Sigmoid colon (tissue), 4 donors: ENCODE results near the gene ERICH6.

ENCODE experiments used
- EP300 ChIP-seq, 4 donors: sonication (generic); formaldehyde crosslinking; IDR thresholded peaks; one replicate each; pipeline ENCODE4 v1.6.1; 2017; ENCODE audit warnings: antibody characterized with exemption in 4 of 4
- POLR2A ChIP-seq, 2 donors: fragments of 450-650 bp; IDR thresholded peaks; one replicate each; pipeline ENCODE4 v1.6.1; 2016; ENCODE audit warnings: antibody characterized with exemption in 2 of 2, mild to moderate bottlenecking in 2 of 2, moderate library complexity in 2 of 2
- POLR2AphosphoS5 ChIP-seq, 4 donors: sonication (generic); formaldehyde crosslinking; IDR thresholded peaks; one replicate each; pipeline ENCODE4 v1.6.1; 2017; ENCODE audit warnings: antibody characterized with exemption in 4 of 4
- TF ChIP-seq, protein P1 (sequence below), 4 experiments: fragments of 450-650 bp in 3 of 4; fragments of 200-600 bp in 1 of 4; IDR thresholded peaks; one replicate each; pipeline ENCODE4 v1.5.1; 2016 to 2019; ENCODE audit warnings: antibody characterized with exemption in 4 of 4, mild to moderate bottlenecking in 3 of 4, moderate library complexity in 2 of 4

GRCh38 chr3:150733936-150734794, 30.4 kb upstream of the ERICH6 start:
- TF ChIP-seq, protein P1, sequence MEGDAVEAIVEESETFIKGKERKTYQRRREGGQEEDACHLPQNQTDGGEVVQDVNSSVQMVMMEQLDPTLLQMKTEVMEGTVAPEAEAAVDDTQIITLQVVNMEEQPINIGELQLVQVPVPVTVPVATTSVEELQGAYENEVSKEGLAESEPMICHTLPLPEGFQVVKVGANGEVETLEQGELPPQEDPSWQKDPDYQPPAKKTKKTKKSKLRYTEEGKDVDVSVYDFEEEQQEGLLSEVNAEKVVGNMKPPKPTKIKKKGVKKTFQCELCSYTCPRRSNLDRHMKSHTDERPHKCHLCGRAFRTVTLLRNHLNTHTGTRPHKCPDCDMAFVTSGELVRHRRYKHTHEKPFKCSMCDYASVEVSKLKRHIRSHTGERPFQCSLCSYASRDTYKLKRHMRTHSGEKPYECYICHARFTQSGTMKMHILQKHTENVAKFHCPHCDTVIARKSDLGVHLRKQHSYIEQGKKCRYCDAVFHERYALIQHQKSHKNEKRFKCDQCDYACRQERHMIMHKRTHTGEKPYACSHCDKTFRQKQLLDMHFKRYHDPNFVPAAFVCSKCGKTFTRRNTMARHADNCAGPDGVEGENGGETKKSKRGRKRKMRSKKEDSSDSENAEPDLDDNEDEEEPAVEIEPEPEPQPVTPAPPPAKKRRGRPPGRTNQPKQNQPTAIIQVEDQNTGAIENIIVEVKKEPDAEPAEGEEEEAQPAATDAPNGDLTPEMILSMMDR (IDR thresholded peaks at IDR 0.05): no peak
- TF ChIP-seq POLR2A (IDR thresholded peaks at IDR 0.05): no peak
- TF ChIP-seq POLR2AphosphoS5 (IDR thresholded peaks at IDR 0.05): no peak
- no peak for TF ChIP-seq EP300 (IDR thresholded peaks at IDR 0.05)
